ENCODE data around the gene SLC25A40.
"Not testable (repeated sequence)": the region's sequence is repeated elsewhere in the genome, so short reads cannot be mapped to it uniquely, and the experiment has no call there.

DNA sequence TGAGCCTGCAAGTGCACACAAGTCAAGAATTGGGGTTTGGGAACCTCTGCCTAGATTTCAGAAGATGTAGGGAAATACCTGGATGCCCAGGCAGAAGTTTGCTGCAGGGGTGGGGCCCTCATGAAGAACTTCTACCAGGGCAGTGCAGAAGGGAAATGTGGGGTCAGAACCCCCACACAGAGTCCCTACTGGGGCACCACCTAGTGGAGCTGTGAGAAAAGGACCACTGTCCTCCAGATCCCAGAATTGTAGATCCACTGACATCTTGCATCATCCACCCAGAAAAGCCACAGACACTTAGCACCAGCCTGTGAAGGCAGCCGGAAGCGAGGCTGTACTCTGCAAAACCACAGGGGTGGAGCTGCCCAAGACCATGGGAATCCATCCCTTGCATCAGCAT lies 50.8 kb downstream of the SLC25A40 start:
- TF ChIP-seq CTCF (IDR thresholded peaks at IDR 0.05); REST (IDR thresholded peaks at IDR 0.05; ENCODE audit: insufficient read depth in 1 of 2, low read depth in 2 of 2, low read length in 1 of 2); SIN3A (IDR thresholded peaks at IDR 0.05; ENCODE audit: borderline replicate concordance, insufficient read depth, low read depth, low read length); POLR2AphosphoS5 (IDR thresholded peaks at IDR 0.05; ENCODE audit: low read depth, low read length); TCF7L2 (IDR thresholded peaks at IDR 0.05; ENCODE audit: low read depth, low read length): not testable (repeated sequence)
